Stomach (tissue), 9 donors: ENCODE measurements around the gene C4orf36. TPM values are rescaled to one million over a fixed set of nuclear protein-coding genes. Genes with fewer than 3 reads are reported as not detected.

Source experiments
- DNase-seq, 2 donors: peaks; one replicate each; pipeline versions ENCODE4 v3.0.0 to v3.0.0-alpha.2; 2013 to 2019
- H3K27ac ChIP-seq, 5 donors: fragments of 200-600 bp in 4 of 5; sonication (generic) in 4 of 5; one replicate each; pipeline ENCODE4 v1.5.1; 2013 to 2019; ENCODE audit warnings: mild to moderate bottlenecking in 1 of 5, moderate library complexity in 1 of 5
- H3K27me3 ChIP-seq, 3 donors: fragments of 200-600 bp; sonication (generic); one replicate each; pipeline ENCODE4 v1.5.1; 2017 to 2019; ENCODE audit warnings: mixed run types in 1 of 3
- H3K36me3 ChIP-seq, 4 donors: fragments of 200-600 bp; sonication (generic); 1 replicate in 3 of 4; 2 replicates in 1 of 4; pipeline ENCODE4 v1.5.1; 2016 to 2019
- H3K4me1 ChIP-seq, 4 donors: fragments of 200-600 bp; sonication (generic); one replicate each; pipeline ENCODE4 v1.5.1; 2016 to 2019
- H3K4me3 ChIP-seq, 4 donors: fragments of 200-600 bp; sonication (generic) in 3 of 4; one replicate each; pipeline ENCODE4 v1.5.1; 2016 to 2019; ENCODE audit warnings: mild to moderate bottlenecking in 1 of 4
- H3K9me3 ChIP-seq, 4 donors: fragments of 200-600 bp; sonication (generic); one replicate each; pipeline ENCODE4 v1.5.1; 2016 to 2019
- CTCF ChIP-seq, 7 experiments: fragments of 450-650 bp in 4 of 7; fragments of 200-600 bp in 3 of 7; sonication (generic) in 3 of 7; IDR thresholded peaks; one replicate each; pipeline ENCODE4 v1.5.1; 2016 to 2019; ENCODE audit warnings: antibody characterized with exemption in 7 of 7, control low read depth in 2 of 7, mild to moderate bottlenecking in 1 of 7
- EP300 ChIP-seq: sonication (generic); formaldehyde crosslinking; IDR thresholded peaks from one replicate; pipeline ENCODE4 v1.6.1; 2017; ENCODE audit warnings: antibody characterized with exemption
- POLR2A ChIP-seq, 4 donors: fragments of 450-650 bp; IDR thresholded peaks; one replicate each; pipeline ENCODE4 v1.6.1; 2016; ENCODE audit warnings: antibody characterized with exemption in 4 of 4, control low read depth in 2 of 4, mild to moderate bottlenecking in 1 of 4, moderate library complexity in 1 of 4
- POLR2AphosphoS5 ChIP-seq, 3 donors: sonication (generic); formaldehyde crosslinking; IDR thresholded peaks; one replicate each; pipeline ENCODE4 v1.6.1; 2016; ENCODE audit warnings: antibody characterized with exemption in 3 of 3
- WGBS, 5 donors: extraction: QIAGEN DNeasy Blood & Tissue Kit in 3 of 5; methylation state at CpG; one replicate each; pipeline versions ENCODE4 v1.1.5 to v1.1.7; 2013 to 2018; 5-methylcytosine and 5-hydroxymethylcytosine counted together
- intact Hi-C: fragments of 100-400 bp; cut with DNase I; formaldehyde crosslinking; loops from one replicate; pipeline ENCODE4 v1.15.1; 2023; ENCODE audit warnings: low total_unique reads
- polyA plus RNA-seq, 3 donors: library from polyadenylated mRNA; stranded (reverse); fragments of 200-250 nt; gene quantifications; one replicate each; pipeline ENCODE4 v1.2.3, GENCODE V29; 2013
- total RNA-seq, 5 donors: library from RNA; depleted of rRNA; stranded (reverse); fragments of >200 nt; gene quantifications; one replicate each; pipeline versions ENCODE4 v1.1.0 to v1.2.3, GENCODE V29; 2014 to 2016
- donor health status: healthy with polysubstance abuse.
- donor health status: Bipolar disorder and iron deficiency.
- donor health status: healthy.

C4orf36 gene
- total and polyA plus RNA-seq, 8 donors, result 1.7 to 3.1 TPM; not detected in 6

DNA sequence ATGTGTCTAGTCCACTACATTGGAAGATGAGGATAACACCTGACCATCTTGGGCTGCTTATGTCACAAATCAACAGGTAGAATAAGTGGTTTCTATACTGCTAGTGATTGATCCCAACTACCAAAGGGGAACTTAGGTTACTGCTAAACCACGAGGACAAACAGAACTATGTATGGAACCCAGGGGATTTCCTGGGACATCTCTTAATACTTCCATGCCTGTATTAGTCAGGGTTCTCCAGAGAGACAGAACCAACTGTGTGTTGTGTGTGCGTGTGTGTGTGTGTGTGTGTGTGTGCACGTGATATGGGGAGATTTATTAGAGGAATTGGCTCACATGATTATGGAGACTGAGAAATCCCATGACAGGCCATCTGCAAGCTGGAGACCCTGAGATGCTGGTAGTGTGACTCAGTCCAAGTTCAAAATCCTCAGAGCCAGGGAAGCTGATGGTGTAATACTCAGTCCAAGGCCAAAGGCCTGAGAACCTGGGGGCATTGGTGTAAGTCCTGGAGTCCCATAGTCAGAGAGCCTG is 26.4 kb upstream of the C4orf36 start:
- WGBS, 5 donors, result 22 to 69% (median 49%) methylated on average over 3 of the region's 3 CpGs
- no peak overlapping the region for H3K4me3 ChIP-seq
- H3K4me1 ChIP-seq, result peaks cover 0 to 9% (median 3%) of the 10 kb centered on the region in 4 donors
- H3K27ac ChIP-seq, result no peak overlapping the region
- no peak for DNase-seq
- intact Hi-C loops, result no loop called here
- H3K27me3 ChIP-seq, result no peaks in the 10 kb centered on the region
- H3K36me3 ChIP-seq, result peaks cover 0 to 11% (median 0%) of the 10 kb centered on the region in 4 donors
- no peak for TF ChIP-seq POLR2AphosphoS5 (IDR thresholded peaks at IDR 0.05)
- TF ChIP-seq POLR2A (IDR thresholded peaks at IDR 0.05), result no peak
- no peak for TF ChIP-seq CTCF (IDR thresholded peaks at IDR 0.05)
- TF ChIP-seq EP300, result no peak
- H3K9me3 ChIP-seq, result no peaks in the 10 kb centered on the region

DNA sequence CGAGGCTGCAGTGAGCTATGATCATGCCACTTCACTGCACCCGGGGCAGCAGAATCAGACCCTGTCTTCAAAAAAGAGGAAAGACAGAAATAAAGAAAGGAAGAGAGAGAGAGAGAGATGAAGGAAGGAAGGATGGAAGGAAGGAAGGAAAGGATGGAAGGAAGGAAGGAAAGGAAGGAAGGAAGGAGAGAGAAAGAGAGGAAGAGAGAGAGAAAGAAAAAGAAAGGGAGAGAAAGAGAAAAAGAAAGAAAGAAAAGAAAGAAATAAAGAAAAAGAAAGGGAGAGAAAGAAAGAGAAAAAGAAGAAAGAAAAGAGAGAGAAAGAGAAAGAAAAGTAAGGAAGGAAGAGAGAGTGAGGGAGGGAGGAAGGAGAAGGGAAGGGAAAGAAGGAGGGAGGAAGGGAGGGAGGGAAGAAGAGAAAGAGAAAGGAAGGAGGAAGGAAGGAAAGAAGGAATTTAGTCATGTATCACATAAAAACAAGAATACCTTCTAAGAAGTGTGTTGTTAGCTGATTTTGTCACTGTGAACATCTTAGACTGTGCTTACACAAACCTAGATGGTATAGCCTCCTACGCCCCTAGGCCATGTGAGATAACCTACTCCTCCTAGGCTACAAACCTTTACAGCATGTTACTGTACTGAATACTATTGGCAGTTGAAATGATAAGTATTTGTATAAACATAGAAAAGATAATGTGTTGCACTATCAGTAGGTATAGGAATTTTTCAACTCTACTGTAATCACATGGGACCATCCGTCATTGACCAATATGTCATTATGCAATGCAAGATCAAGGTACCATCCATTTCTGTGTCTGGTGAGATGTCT is 25.2 kb upstream of the C4orf36 start:
- Histone ChIP-seq H3K4me3 (no peak overlapping the region), H3K27ac (no peak overlapping the region), H3K36me3 (peaks cover 0 to 17% (median 0%) of the 10 kb centered on the region in 4 donors), H3K4me1 (peaks cover 0 to 5% (median 2%) of the 10 kb centered on the region in 4 donors), H3K9me3 (no peaks in the 10 kb centered on the region), H3K27me3 (no peaks in the 10 kb centered on the region)
- intact Hi-C loops, result no loop called here
- 92 to 98% (median 94%) methylated on average over 4 of the region's 4 CpGs for WGBS, 5 donors
- TF ChIP-seq POLR2A (IDR thresholded peaks at IDR 0.05) (no peak), POLR2AphosphoS5 (IDR thresholded peaks at IDR 0.05) (no peak), CTCF (IDR thresholded peaks at IDR 0.05) (no peak), EP300 (no peak)
- DNase-seq, result no peak

DNA sequence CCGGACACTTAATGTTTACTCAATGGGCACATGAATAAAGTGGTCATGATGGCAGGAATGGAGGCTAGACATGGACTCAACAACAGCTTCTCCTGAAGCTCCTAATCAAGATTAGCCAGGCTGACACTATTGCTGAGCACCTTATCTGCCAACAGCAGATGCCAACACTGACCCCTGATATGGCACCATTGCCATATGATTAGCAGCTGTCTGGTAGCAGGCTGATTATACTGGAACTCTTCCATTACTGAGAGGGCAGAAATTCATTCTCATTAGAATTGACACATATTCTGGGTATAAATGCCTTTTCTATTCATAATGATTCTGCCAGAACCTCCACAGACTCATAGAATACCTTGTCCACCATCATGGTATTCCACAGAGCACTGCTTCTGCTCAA is 24.2 kb upstream of the C4orf36 start:
- Histone ChIP-seq H3K36me3 (peaks cover 0 to 17% (median 0%) of the 10 kb centered on the region in 4 donors), H3K9me3 (no peaks in the 10 kb centered on the region), H3K4me3 (no peak overlapping the region), H3K4me1 (peaks cover 0 to 5% (median 2%) of the 10 kb centered on the region in 4 donors), H3K27me3 (no peaks in the 10 kb centered on the region), H3K27ac (no peak overlapping the region)
- TF ChIP-seq POLR2A (IDR thresholded peaks at IDR 0.05), result no peak
- no peak for TF ChIP-seq POLR2AphosphoS5 (IDR thresholded peaks at IDR 0.05)
- TF ChIP-seq EP300, result no peak
- no peak for TF ChIP-seq CTCF (IDR thresholded peaks at IDR 0.05)
- 0 to 96% (median 36%) methylated on average over 1 of the region's 1 CpG for WGBS, 5 donors
- DNase-seq, result no peak
- intact Hi-C loops, result no loop called here

GRCh38 chr4:86910820-86911684 is 18.8 kb upstream of the C4orf36 start:
- Histone ChIP-seq H3K9me3 (no peaks in the 10 kb centered on the region), H3K27ac (no peak overlapping the region), H3K27me3 (no peaks in the 10 kb centered on the region), H3K36me3 (peaks cover 0 to 5% (median 0%) of the 10 kb centered on the region in 4 donors), H3K4me3 (no peak overlapping the region), H3K4me1 (peaks cover 0 to 42% (median 24%) of the 10 kb centered on the region in 4 donors)
- intact Hi-C loops, result no loop called here
- peak in 1 of 2 donors; percentile 45 for DNase-seq
- 85 to 93% (median 89%) methylated on average over 7 of the region's 7 CpGs for WGBS, 5 donors
- no peak for TF ChIP-seq POLR2A (IDR thresholded peaks at IDR 0.05)
- TF ChIP-seq EP300, result no peak
- no peak for TF ChIP-seq POLR2AphosphoS5 (IDR thresholded peaks at IDR 0.05)
